PC-3 (cell line): ENCODE measurements around the gene ITGB3.

Source experiments
- CTCF ChIP-seq: fragments of 300-600 bp; sonication (generic); conservative IDR thresholded peaks from 2 replicates; pipeline ENCODE4 v1.5.1; 2017; ENCODE audit warnings: antibody characterized with exemption, low read depth, mild to moderate bottlenecking, low read length
- EZH2 ChIP-seq: fragments of 300-600 bp; sonication (generic); IDR thresholded peaks from one replicate; pipeline ENCODE4 v1.6.1; 2017; ENCODE audit warnings: antibody characterized with exemption, mild to moderate bottlenecking, low read length; ENCODE audit not compliant: unreplicated experiment

GRCh38 chr17:47246120-47246519 lies 7.5 kb upstream of the ITGB3 start:
- TF ChIP-seq CTCF (no peak), EZH2 (no peak)
